Testis (tissue), 3 donors: ENCODE data around the gene NID1. TPM values are rescaled to one million over a fixed set of nuclear protein-coding genes. Genes with fewer than 3 reads are reported as not detected.

ENCODE experiments used
- DNase-seq: peaks from one replicate; pipeline ENCODE4 v3.0.0-alpha.2; 2019
- H3K27ac ChIP-seq, 2 donors: fragments of 200-600 bp; sonication (generic); one replicate each; pipeline ENCODE4 v1.5.1; 2019
- H3K27me3 ChIP-seq: fragments of 200-600 bp; sonication (generic); one replicate; pipeline ENCODE4 v1.5.1; 2019
- H3K36me3 ChIP-seq: fragments of 200-600 bp; sonication (generic); one replicate; pipeline ENCODE4 v1.5.1; 2017; ENCODE audit warnings: low read depth; ENCODE audit errors: missing control alignments
- H3K4me1 ChIP-seq: fragments of 200-600 bp; sonication (generic); one replicate; pipeline ENCODE4 v1.5.1; 2019
- H3K4me3 ChIP-seq, 2 donors: fragments of 200-600 bp; sonication (generic); one replicate each; pipeline ENCODE4 v1.5.1; 2017 to 2019
- H3K9me3 ChIP-seq: fragments of 200-600 bp; sonication (generic); one replicate; pipeline ENCODE4 v1.5.1; 2017
- CTCF ChIP-seq, 3 experiments: fragments of 450-650 bp in 2 of 3; fragments of 200-600 bp in 1 of 3; sonication (generic) in 1 of 3; IDR thresholded peaks; one replicate each; pipeline ENCODE4 v1.5.1; 2016 to 2019; ENCODE audit warnings: antibody characterized with exemption in 3 of 3, mild to moderate bottlenecking in 2 of 3, moderate library complexity in 1 of 3
- POLR2A ChIP-seq: fragments of 450-650 bp; IDR thresholded peaks from one replicate; pipeline ENCODE4 v1.6.1; 2017; ENCODE audit warnings: antibody characterized with exemption, mild to moderate bottlenecking, moderate library complexity
- WGBS, 2 donors: methylation state at CpG; one replicate each; pipeline ENCODE4 v1.1.5; 2018; 5-methylcytosine and 5-hydroxymethylcytosine counted together
- intact Hi-C: fragments of 100-400 bp; cut with DNase I; formaldehyde crosslinking; loops from one replicate; pipeline ENCODE4 v1.15.1; 2023; ENCODE audit warnings: low total_unique reads
- polyA plus RNA-seq: library from polyadenylated mRNA; stranded (reverse); fragments of 350-450 nt; fragmentation: Illumina TruSeq; extraction: RNeasy Lipid Tissue Mini Kit (QIAGEN cat#74804); gene quantifications from one replicate; pipeline ENCODE4 v1.2.3, GENCODE V29; 2014; ENCODE audit warnings: low read depth, low replicate concordance; ENCODE audit not compliant: insufficient read depth
- total RNA-seq, 2 donors: library from RNA; depleted of rRNA; stranded (reverse); fragments of >200 nt; gene quantifications; one replicate each; pipeline ENCODE4 v1.2.3, GENCODE V29; 2016

Gene NID1
- total and polyA plus RNA-seq, 3 donors from 2014 or later = 18.8 to 36.1 (median 21.0) TPM

GRCh38 chr1:236112332-236112627, 47.4 kb upstream of the NID1 start:
- WGBS, 2 donors = 77 to 91% methylated on average over 5 to 6 of the region's 6 CpGs
- Histone ChIP-seq H3K4me1 (no peaks in the 10 kb centered on the region), H3K27ac (no peak overlapping the region), H3K36me3 (no peaks in the 10 kb centered on the region), H3K9me3 (no peaks in the 10 kb centered on the region), H3K4me3 (no peak overlapping the region), H3K27me3 (no peaks in the 10 kb centered on the region)
- TF ChIP-seq POLR2A (no peak), CTCF (IDR thresholded peaks at IDR 0.05) (no peak)
- intact Hi-C loops = no loop called here
- DNase-seq = no peak

- WGBS, 2 donors = 79 to 94% methylated on average over 2 to 17 of the region's 17 CpGs
- Histone ChIP-seq H3K9me3 (no peaks in the 10 kb centered on the region), H3K36me3 (no peaks in the 10 kb centered on the region), H3K27me3 (no peaks in the 10 kb centered on the region), H3K4me3 (no peak overlapping the region), H3K4me1 (no peaks in the 10 kb centered on the region), H3K27ac (no peak overlapping the region)
- intact Hi-C loops = no loop called here
- no peak for DNase-seq
- no peak for TF ChIP-seq CTCF (IDR thresholded peaks at IDR 0.05)
Observed at GRCh38 chr1:236111527-236112331, 46.8 kb upstream of the NID1 start.

- 79 to 87% methylated on average over 3 to 13 of the region's 13 CpGs for WGBS, 2 donors
- intact Hi-C loops = no loop called here
Observed at GRCh38 chr1:236110137-236110536, 45.2 kb upstream of the NID1 start.

GRCh38 chr1:236108027-236108648, 43.2 kb upstream of the NID1 start:
- H3K27ac ChIP-seq = no peak overlapping the region
- no peaks in the 10 kb centered on the region for H3K36me3 ChIP-seq
- no peaks in the 10 kb centered on the region for H3K9me3 ChIP-seq
- WGBS, 2 donors = 87 to 91% methylated on average over 7 of the region's 7 CpGs
- DNase-seq = no peak
- no peaks in the 10 kb centered on the region for H3K4me1 ChIP-seq
- no peaks in the 10 kb centered on the region for H3K27me3 ChIP-seq
- no peak overlapping the region for H3K4me3 ChIP-seq
- intact Hi-C loops = loop anchor here (5.0 kb wide), 1 partner anchor 384 kb away; no protein-coding TSS in a partner anchor
- no peak for TF ChIP-seq POLR2A
- no peak for TF ChIP-seq CTCF (IDR thresholded peaks at IDR 0.05)

More at GRCh38 chr1:236110137-236110536, 45.2 kb upstream of the NID1 start:
- H3K4me1 ChIP-seq = no peaks in the 10 kb centered on the region
- H3K27ac ChIP-seq = no peak overlapping the region
- no peaks in the 10 kb centered on the region for H3K27me3 ChIP-seq
- H3K36me3 ChIP-seq = no peaks in the 10 kb centered on the region
- DNase-seq = no peak
- no peak overlapping the region for H3K4me3 ChIP-seq
- H3K9me3 ChIP-seq = no peaks in the 10 kb centered on the region
- TF ChIP-seq CTCF (IDR thresholded peaks at IDR 0.05) = no peak
- no peak for TF ChIP-seq POLR2A
